ENCODE measurements around the gene ADRA2C.

The ADRA2C gene

DNA sequence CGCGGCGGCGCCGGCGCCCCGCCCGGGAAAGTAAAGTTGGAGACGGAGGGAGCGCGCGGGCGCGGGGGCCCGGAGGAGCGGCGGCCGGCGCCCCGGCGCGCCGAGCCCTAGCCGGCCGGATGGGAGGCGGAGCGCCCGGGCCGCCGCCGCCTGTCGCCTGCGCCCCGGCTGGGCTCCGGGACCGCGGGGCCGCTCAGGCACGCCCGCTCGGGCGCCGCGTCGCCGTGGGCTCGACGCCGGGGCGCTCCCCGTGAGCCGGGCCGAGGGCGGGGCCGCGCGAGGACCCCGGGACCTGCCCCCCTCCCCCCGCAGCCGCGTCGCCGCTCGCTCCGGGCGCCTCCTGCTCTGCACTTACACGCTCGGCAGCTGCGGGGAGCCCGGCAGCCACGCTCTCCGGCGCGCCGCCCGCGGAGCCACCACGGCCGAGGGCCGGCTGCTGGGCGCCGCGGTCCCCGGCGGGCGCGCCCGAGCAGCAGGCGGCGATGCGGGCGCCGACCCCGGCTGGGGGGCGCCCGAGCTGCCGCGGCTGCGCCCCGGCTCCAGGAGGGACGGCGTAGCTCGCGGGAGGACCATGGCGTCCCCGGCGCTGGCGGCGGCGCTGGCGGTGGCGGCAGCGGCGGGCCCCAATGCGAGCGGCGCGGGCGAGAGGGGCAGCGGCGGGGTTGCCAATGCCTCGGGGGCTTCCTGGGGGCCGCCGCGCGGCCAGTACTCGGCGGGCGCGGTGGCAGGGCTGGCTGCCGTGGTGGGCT, at the start of gene ADRA2C:
Gene ADRA2C, plus strand, starts transcription at position 350 of the 749 bp plus-strand sequence. Its CDS starts 222 bp downstream, at position 572.
- no peak for DNase-seq

DNA sequence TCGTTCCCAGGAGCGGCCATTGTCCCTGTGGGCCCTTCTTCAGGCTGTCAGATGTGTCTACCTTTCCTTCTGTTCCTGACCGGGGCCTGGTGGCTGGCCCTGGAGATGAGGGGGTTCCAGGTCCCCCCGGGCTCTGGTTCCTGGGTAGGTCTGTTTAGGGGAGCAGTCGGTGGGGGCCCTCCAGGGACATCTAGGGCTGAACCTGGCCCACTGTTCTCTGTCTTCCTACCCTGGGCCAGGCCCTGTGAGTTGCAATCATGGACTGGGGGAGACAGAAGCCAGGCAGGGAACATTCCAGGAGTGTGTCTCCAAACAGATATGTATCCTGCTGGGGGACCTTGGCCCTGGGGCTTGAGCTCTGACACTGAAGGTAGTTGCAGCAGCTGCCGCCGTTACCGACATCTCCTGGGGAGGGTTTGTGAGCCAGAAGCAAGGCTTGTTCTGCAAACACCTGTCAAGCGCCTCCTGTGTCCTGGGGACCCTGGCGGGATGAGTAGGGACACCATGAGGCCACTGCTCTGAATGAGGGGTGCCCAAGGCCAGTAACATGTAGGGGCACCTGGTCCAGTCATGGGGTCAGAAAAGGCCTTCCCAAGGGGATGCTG, 49.5 kb upstream of the ADRA2C start:
- no peak for DNase-seq

DNA sequence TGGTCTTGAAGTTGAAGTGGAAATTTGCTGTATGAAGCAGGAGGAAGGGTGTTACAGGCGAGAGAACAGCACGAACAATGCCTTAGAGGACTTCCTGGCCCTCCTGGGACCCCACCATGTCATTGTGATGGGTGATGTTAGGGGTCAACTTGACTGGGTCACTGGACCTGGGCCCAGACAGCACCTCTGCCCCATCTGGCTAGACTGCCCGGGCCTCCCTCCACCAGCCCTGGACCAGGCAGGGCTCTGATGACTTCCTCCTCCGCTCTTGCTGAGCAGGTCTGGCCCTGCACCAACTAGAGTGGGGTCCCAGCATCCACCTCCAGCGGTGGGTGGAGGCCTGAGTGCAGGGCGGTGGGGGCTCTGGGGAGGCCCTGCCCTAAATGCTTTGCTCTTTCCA, 48.9 kb upstream of the ADRA2C start:
- DNase-seq, result no peak

DNA sequence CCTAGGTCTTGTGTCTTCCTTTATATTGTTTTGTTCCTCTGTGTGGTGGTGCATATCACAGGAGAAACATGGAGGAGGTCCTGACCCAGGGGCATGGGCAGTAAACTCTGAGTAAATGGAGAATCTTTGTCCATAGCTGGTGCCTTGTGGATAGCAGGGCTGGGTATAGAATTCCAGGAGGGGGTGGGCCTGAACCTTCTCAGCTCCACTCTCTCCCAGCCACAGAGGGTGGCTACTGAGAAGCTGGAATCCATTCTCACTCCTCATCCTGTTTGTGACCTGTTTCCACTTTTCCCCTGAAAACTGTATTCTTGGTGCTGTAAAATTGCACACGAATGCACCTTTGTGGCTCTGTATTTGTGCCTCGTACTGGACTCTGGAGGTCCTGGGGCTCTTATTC, 47.7 kb upstream of the ADRA2C start:
- DNase-seq, result no peak

DNA sequence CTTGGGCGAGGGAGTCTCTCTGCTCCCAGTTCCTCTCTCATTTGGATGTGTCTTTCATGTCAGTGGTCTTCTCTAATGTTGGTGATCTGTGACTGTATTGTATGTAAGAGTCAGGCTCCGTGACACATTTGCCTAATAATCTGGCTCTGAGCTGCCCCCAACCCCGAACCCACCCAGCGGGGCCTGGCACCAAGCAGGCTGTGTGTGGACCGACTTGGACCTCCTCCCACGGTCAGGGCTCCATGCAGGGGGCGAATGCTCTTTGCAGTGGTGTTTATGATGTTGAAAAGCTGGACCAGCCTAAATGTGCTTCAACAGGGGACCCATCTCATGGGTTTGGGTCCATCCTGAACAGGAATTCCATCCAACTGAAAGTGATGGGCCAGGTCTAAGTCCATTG, 47.0 kb upstream of the ADRA2C start:
- DNase-seq, result no peak

DNA sequence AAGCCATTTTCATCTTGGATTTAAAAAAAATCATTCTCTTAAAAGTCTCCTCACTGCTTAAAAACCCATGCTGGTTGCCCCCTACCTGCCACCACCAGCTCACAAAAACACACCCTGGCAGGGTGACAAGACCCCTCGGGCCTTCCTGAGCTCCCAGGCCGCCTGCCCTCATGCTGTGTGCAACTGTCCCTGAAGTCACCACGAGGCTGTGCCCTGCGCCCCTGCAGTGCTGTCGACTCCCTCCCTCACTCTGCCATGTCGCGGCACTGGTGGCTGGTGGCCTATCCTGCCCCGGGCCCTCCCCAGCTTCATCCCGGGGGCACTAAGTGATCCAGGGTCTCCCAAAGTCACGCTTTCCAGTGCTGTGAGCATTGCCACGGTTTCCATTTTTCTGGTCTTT, 46.3 kb upstream of the ADRA2C start:
- DNase-seq, result no peak

DNA sequence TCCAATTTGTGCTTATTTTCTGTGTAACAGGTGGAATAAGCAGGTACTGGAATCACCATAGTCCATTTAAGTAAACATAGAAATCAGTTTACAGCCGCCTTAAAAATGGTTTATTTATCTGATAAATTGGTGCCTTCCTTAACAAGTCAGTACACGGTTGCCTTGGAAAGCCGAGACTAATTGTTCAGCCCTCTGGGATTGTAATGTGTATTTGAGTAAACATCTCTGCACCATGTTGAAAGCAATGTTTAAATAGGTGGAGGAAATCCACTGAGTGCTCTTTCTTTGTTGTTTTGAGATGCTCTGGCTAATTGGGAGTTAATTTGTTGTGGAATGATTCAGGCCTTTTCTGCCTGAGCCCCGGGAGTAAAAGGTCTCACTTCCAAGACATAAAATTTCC, 45.7 kb upstream of the ADRA2C start:
- DNase-seq, result no peak

DNA sequence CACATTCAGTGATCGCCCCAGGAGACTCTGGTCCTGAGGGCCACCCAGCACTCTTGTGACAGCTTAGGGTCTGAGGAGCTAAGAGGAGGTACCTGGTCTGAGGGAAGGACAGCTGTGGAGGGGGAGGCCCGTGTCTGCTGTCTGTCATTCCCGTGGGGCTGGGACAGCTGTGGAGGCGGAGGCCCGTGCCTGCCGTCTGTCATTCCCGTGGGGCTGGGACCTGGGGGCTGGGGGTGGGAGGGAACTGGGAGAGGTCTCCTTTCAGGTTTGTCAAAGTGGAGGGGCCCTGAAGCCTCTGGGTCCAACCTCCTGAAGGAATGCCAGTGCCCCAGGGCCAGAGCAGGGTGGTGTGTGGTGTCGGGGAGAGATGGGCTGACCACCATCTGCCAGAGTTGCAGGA, 45.0 kb upstream of the ADRA2C start:
- DNase-seq, result no peak

DNA sequence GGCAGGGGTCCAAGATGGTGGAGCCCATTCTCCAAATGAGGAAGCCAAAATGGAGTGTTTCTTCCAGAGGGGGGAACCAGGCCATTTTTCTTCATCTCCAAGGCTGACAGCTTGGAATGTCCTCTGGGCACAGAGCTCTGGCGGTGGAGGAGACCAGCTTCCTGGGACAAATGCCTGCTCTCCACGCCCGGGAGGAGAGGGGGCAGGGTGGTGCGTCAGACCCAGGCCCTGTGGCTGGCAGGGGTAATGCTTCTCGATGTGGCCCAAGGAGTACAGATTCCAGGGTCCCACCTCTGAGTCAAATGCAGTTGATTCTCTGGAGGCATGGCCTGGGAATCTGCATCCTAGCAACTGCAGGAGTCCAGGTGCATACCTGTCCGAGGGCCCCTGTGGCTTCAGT, 44.6 kb upstream of the ADRA2C start:
- no peak for DNase-seq

DNA sequence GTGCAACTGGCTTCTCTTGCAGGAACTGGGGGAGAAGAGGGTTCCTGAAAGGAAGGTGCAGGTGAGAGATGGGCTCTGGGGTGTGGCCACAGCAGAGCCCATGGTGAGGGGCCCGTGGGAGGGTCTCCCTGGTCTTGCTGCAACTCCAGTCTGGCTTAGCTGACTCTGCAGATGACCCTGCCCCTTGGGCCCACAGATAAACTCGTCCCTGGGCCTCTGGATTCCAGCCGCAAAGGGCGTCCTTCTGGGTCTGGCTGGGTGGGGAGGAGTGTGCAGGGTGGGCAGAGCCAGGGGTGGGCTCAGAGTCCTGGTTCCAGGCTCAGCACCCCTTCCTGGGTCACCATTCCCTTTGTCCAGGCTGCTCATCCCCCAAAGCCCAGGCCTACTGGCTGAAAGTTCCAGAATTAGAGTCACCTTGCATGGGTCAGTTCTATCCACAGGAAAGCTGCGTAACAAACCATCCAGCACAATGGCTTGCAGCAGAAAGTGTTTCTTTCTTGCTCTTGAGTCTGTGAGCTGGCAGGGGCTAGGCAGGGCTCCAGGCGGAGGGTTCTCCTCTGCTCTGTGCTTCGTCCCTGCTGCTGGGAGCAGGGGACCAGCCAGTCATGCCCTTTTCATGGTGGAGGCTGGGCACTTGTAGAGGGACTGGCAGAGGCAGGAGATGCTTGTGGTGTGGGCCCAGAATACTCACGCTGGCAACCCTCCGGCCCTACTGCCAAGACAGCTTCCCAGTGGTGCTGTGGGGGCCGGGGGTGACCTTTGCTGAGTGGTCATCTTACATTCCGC, 43.5 kb upstream of the ADRA2C start:
- no peak for DNase-seq

DNA sequence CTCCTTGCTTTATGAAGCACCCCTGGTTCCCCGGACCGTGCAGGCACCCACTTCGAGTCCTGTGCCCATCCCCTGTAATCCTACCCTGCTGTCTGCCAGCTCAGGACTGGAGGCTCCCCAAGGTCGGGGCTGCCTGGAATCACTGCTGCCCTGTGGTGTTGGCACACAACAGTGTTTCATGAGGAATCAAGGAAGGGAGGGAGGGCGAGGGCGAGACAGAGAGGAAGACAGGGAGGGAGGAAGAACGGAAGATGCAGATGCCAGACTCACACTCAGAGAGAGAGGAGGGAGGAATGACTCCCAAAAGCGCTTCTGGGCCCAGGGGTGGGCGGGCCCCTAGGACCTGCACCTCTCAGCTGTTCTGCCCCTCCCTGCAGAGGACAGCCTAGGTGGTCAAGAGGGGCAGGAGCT, 42.9 kb upstream of the ADRA2C start:
- DNase-seq, result no peak

DNA sequence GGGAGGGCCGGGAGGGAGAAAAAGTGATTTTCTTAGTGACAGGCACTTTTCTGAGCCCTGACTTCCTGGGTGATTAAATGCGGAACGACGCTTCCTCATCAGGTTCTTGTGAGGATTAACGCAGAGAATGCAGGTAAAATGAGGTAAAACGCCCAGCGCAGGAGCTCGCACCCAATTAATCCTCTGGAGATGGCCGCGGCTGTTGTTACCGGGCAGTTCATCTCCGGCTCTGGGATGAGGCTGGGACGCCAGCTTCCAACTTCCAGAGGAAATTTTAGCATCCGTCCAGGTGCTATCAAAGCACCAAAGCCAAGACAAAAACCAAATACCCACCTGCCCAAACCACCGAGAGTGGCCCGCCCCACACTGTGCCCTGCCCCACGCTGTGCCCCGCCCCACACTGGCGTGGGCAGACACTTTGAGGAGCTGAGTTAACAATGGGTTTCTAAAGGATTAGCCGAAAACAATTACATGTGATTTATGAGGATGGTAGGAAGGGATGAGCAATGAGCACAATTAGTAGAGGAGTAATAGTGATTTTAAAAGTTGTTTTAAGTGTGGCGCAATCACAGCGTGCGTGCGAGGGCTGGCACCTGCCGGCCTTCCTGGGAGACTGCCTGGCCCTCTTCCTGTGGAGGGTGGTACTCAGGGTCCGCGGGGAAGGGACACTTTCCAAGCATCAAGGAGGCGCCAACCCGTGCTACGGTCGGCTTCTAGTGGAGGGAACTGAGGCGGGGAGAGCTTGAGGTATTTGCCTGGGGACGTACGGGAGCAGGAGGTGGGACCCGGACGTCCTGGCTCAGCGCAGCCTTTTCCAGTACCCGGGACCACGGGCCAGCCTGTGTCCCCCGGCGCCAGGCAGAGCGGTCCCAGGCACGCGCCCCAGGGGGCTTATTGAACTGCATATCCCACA, 41.6 kb upstream of the ADRA2C start:
- DNase-seq, result no peak

DNA sequence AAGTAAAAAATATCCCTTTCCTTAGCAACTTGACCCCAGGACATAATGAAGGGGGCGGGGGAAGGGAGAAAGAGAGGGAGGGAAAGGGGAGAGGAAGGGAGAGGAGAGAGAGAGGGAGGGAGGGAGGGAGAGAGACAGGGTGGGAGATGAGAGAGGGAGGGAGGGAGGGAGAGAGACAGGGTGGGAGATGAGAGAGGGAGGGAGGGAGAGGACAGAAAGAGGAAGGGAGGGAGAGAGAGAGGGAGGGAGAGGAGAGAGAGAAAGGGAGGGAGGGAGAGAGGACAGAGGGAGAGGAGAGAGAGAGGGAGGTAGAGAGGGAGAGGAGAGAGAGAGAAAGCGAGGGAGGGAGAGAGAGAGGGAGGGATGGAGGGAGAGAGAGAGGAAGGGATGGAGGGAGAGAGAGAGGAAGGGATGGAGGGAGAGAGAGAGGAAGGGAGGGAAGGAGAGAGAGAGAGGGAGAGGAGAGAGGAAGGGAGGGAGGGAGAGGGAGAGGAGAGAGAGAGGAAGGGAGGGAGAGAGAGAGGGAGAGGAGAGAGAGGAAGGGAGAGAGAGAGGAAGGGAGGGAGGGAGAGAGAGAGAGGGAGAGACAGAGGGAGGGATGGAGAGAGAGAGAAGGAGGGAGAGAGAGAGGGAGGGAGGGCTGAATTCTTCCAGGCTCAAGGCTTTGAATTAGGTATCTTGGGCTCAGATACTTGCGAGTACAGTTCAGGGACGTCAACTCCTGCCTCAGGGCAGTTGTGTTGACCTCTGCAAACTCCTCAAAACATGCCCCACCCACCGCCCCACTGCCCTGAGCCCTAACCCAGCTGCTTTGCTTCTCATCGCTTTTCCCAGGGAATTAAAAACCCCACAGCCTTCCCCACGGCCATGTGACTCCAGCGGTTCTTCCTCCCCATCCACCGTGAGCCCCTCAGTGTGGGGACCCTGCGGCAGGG, 40.0 kb upstream of the ADRA2C start:
- DNase-seq, result no peak

DNA sequence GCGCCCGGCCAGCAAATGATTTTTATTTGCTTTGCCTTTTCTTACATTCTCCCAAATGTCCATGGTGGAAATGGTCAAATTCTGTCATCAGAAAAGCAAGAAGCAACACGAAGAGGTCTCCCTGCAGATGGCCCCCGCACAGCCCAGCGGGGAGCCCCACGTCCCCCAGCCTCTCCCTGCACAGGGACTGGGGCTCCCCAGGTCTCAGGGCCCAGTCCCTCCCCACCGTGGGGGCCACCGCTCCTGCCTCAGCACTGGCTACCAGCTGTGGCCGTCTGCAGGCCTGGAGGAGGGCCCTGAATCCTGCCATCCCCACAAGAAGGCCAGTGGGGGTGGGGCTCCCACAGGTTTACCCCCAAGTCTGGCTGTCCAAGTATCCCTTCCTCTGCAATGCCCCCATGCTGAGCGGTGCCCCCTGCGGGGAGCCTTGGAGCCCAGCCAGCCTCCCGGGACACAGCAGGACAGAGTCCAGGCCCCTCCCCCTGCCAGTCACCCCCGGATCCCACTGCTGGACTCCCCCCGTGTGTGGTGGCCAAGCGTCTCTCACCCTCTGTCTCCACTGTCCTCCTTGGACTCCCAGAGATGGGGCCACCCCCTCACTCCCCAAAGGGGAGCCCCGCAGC, 38.2 kb upstream of the ADRA2C start:
- no peak for DNase-seq

DNA sequence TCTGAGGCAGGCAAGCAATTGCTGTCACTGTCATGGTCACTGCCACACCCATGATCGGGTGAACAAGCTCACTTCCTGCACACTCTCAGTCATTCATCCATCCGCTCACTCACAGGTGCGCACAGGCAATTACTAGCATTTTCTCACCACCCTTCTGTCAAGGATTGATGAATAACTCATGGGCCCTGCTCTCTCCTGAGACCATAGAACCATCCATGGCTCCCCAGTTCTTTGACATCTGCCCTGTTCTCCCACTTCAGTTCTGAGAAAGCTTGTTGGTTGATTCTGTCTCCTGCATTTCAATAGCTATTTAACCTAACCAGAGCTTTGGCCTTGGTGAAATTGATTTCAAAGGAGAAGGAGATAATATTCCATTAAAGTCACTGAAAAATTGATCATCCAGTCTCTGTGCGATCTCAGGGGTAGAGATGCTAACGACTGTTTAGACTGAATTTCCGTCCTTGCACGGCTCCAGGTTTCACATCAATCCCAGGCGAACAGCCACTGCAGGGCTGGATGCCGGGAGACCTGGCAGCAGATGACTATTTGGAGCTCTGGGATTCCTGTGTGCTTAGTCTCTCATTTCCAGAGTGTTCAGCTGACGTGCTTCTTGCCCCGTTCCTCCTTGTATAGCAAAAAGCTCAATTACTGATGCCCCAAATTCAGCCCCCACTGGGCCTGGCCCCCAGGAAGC, 36.9 kb upstream of the ADRA2C start:
- DNase-seq, result no peak

DNA sequence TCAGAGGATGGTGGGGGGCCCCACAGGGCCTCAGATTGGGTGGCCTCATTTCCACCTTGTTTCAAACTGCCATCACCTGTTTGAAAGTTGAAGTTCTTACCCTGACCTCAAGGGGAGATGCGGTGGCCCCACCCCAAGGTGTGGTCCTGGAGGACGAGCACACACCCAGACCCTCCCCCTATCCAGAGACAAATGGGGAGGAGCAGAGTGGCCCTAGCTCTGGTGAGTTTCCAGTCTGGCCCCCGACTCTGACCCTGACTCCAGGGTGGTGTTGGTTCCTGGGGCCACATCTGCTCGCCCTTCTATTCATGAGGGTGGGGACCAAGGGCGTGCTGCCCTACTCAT, 36.3 kb upstream of the ADRA2C start:
- no peak for DNase-seq

DNA sequence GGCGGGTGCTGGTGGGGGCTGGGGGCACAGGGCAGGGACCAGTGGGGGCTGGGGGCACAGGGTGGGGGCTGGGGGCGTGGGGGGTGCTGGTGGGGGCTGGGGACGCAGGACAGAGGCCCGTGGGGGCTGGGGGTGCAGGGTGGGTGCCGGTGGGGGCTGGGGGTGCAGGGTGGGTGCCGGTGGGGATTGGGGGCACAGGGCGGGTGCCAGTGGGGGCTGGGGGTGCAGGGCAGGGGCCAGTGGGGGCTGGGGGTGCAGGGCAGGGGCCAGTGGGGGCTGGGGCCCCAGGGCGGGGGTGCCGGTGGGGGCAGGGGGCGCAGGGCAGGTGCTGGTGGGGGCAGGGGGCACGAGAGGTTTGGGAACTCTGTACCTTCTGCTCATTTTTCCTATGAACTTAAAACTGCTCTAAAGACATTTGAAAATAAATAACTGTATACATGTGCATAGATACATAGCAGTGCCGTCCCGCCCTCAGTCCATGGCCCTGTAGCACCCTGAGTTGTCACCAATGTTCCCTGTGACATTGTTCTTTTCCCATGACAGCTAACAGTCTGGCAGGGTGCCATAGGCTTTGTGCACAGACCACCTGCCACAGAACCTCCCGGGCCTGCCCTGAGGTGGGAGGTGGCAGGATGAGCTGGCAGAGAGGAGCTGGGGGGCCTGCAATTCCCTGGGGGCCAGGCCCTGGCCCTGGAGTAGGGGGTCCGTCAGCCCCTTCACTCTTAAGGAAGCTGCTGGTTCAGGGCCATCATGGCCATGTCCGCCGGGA, 35.6 kb upstream of the ADRA2C start:
- no peak for DNase-seq

DNA sequence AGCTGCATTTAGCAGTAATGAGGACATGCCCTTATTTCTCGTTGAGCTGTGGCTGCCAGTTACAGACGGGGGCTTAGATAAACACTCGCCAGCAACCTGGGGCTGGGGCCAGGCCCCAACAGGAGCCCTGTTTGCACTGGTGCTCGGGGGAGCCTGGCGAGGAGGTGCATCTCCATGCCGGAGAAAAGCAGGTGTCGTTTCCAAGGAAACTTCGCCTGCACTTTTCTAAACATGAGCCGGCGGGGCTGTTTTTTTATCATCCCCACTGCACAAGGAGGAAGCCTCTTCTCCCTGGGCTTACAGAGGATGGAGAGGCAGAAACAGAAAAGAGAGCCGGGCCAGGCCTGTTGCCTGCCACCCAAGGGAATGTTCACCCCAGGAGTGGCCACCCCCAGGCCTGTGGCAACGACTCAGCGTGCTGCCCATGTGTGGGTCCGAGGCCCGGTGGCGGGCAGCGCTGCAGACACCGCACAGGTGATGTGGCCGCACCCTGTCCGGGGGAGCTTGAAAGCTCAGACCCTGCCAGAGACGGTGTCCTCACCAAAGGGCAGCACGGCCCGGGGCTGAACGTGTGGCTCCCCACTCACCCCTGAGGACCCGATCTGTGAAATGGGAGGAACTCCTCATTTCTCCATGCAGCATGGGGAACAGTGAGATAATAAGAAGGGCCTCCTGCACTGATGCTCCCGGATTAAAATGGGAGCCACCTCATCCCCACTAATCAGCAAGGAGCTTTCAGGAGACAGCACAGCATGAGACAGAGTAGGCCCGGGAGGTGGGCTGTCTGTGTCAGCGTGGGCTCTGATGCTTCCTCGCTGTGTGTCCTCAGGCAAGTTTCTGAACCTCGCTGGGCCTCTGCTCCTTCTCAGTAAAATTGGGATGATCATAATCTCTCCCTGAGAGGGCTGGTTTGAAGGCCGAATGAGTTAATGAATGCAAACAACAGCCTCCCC, 33.8 kb upstream of the ADRA2C start:
- DNase-seq, result no peak

DNA sequence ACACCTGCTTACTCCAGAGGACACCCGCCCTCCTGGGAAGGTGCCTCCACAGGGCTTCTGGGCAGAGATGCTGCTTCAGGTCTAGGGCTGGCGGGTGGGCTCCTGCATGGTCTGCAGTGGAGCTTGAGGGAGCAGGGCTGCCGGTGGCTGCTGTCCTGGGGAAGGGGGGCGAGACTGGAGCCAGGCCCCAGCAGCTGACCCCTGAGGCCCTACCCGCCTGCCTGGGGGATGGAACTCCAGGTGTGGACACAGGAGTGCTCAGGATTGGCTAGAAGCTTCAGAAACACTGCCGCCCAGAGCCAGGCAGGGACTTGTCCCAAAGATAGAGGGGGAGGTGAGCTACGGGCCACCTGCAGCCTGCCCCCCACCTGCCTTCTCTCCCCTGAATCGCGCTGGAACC, 33.0 kb upstream of the ADRA2C start:
- DNase-seq, result no peak

Data from activated CD4-positive, alpha-beta T cell treated with anti-CD3 and anti-CD28 coated beads for 48 hours (primary cell).